CD14-positive monocyte (primary cell): ENCODE results near the gene HCRTR2. TPM values are rescaled to one million over a fixed set of nuclear protein-coding genes. Genes with fewer than 3 reads are reported as not detected.
"Not testable (repeated sequence)": the region's sequence is repeated elsewhere in the genome, so short reads cannot be mapped to it uniquely, and the experiment has no call there.

Source experiments
- DNase-seq, 3 donors: peaks; one replicate each; pipeline ENCODE4 v3.0.0-alpha.2; 2011 to 2022
- H2AFZ ChIP-seq: 2 replicates; pipeline ENCODE4 v1.6.0; 2012; ENCODE audit warnings: mild to moderate bottlenecking, low read depth, low read length, inconsistent platforms; ENCODE audit not compliant: insufficient read depth, poor library complexity, severe bottlenecking
- H3K27ac ChIP-seq, 2 donors: 1 replicate in 1 of 2; 2 replicates in 1 of 2; pipeline ENCODE4 v1.5.1; 2012 to 2013; ENCODE audit warnings: low read length in 2 of 2, control low read depth in 1 of 2, inconsistent platforms in 1 of 2, low read depth in 1 of 2, mild to moderate bottlenecking in 1 of 2
- H3K27me3 ChIP-seq, 2 donors: one replicate each; pipeline versions ENCODE4 v1.6.0 to v1.6.1; 2011 to 2013; ENCODE audit warnings: low read length in 2 of 2; ENCODE audit not compliant: control insufficient read depth in 2 of 2, insufficient read depth in 2 of 2
- H3K36me3 ChIP-seq, 2 donors: replicated peaks in 1 of 2; 1 replicate in 1 of 2; 2 replicates in 1 of 2; pipeline versions ENCODE4 v1.5.1 to v1.6.1; 2012 to 2013; ENCODE audit warnings: low read length in 2 of 2, control low read depth in 1 of 2, inconsistent platforms in 1 of 2, mild to moderate bottlenecking in 1 of 2; ENCODE audit not compliant: insufficient read depth in 2 of 2, control insufficient read depth in 1 of 2
- H3K4me1 ChIP-seq, 2 donors: 1 replicate in 1 of 2; 2 replicates in 1 of 2; pipeline versions ENCODE4 v1.5.1 to v1.6.1; 2012 to 2013; ENCODE audit warnings: low read length in 2 of 2, control low read depth in 1 of 2, inconsistent platforms in 1 of 2, mild to moderate bottlenecking in 1 of 2, moderate library complexity in 1 of 2; ENCODE audit not compliant: insufficient read depth in 2 of 2, control insufficient read depth in 1 of 2
- H3K4me2 ChIP-seq: replicated peaks from 2 replicates; pipeline ENCODE3; 2012; ENCODE audit warnings: low read length, moderate library complexity, mild to moderate bottlenecking; ENCODE audit not compliant: poor library complexity, severe bottlenecking; ENCODE audit errors: extremely low read depth
- H3K4me3 ChIP-seq, 3 experiments: fragments of 200-600 bp in 1 of 3; sonication (generic) in 1 of 3; replicated peaks in 1 of 3; 1 replicate in 2 of 3; 2 replicates in 1 of 3; pipeline ENCODE4 v1.5.1; 2011 to 2013; ENCODE audit warnings: low read length in 3 of 3, mild to moderate bottlenecking in 3 of 3, control low read depth in 2 of 3, low read depth in 2 of 3, inconsistent platforms in 1 of 3, moderate library complexity in 1 of 3
- H3K79me2 ChIP-seq: 2 replicates; pipeline ENCODE4 v1.6.0; 2012; ENCODE audit warnings: mild to moderate bottlenecking, control low read depth, inconsistent platforms, low read length, moderate library complexity; ENCODE audit not compliant: insufficient read depth
- H3K9ac ChIP-seq: 2 replicates; pipeline ENCODE4 v1.6.0; 2017; ENCODE audit warnings: low read length, mild to moderate bottlenecking; ENCODE audit not compliant: insufficient read depth, poor library complexity, severe bottlenecking
- H3K9me3 ChIP-seq, 2 donors: replicated peaks in 1 of 2; 1 replicate in 1 of 2; 2 replicates in 1 of 2; pipeline versions ENCODE4 v1.5.1 to v1.6.1; 2012 to 2013; ENCODE audit warnings: low read length in 2 of 2, control low read depth in 1 of 2; ENCODE audit not compliant: control insufficient read depth in 1 of 2, insufficient read depth in 1 of 2
- H4K20me1 ChIP-seq: 2 replicates; pipeline ENCODE4 v1.6.0; 2012; ENCODE audit warnings: mild to moderate bottlenecking, low read length, control low read depth, moderate library complexity; ENCODE audit not compliant: insufficient read depth
- H3K27ac Mint-ChIP-seq, 7 donors: one replicate each; pipeline ENCODE4 v1.8.0; 2020; ENCODE audit warnings: mild to moderate bottlenecking in 7 of 7, mixed read lengths in 7 of 7, moderate library complexity in 6 of 7, inconsistent platforms in 2 of 7
- H3K27me3 Mint-ChIP-seq, 3 donors: one replicate each; pipeline ENCODE4 v1.8.0; 2021 to 2022; ENCODE audit warnings: low read depth in 3 of 3, mild to moderate bottlenecking in 3 of 3, mixed read lengths in 3 of 3, moderate library complexity in 3 of 3, inconsistent platforms in 1 of 3
- H3K36me3 Mint-ChIP-seq, 2 donors: one replicate each; pipeline ENCODE4 v1.8.0; 2020; ENCODE audit warnings: mixed read lengths in 2 of 2, inconsistent platforms in 1 of 2, mild to moderate bottlenecking in 1 of 2
- H3K4me1 Mint-ChIP-seq: one replicate; pipeline ENCODE4 v1.8.0; 2020; ENCODE audit warnings: mild to moderate bottlenecking, mixed read lengths
- H3K4me3 Mint-ChIP-seq, 2 donors: one replicate each; pipeline ENCODE4 v1.8.0; 2020; ENCODE audit warnings: mild to moderate bottlenecking in 2 of 2, mixed read lengths in 2 of 2, moderate library complexity in 1 of 2
- H3K9me3 Mint-ChIP-seq, 7 donors: one replicate each; pipeline ENCODE4 v1.8.0; 2020 to 2022; ENCODE audit warnings: mixed read lengths in 7 of 7, mild to moderate bottlenecking in 6 of 7, moderate library complexity in 6 of 7, inconsistent platforms in 2 of 7
- CTCF ChIP-seq: fragments of 200-600 bp; IDR thresholded peaks from one replicate; pipeline ENCODE4 v1.8.0; 2022; ENCODE audit warnings: antibody characterized with exemption, mild to moderate bottlenecking
- WGBS: methylation state at CpG from one replicate; pipeline ENCODE4 v1.1.5; 2013; ENCODE audit warnings: missing lambda C conversion rate; ENCODE audit not compliant: insufficient coverage; 5-methylcytosine and 5-hydroxymethylcytosine counted together
- intact Hi-C, 2 donors: fragments of 100-400 bp; cut with micrococcal nuclease; formaldehyde crosslinking; loops; one replicate each; pipeline versions ENCODE4 v1.15.0 to v1.15.1; 2023
- polyA plus RNA-seq, 3 donors: library from polyadenylated mRNA; depleted of rRNA in 1 of 3; unstranded in 2 of 3; stranded (reverse) in 1 of 3; fragments of 300-500 nt in 2 of 3; fragments of >200 nt in 1 of 3; fragmentation: Illumina TruSeq in 2 of 3; gene quantifications; 1 replicate in 2 of 3; 2 replicates in 1 of 3; pipeline ENCODE4 v1.2.3, GENCODE V29; 2012 to 2021

HCRTR2 gene
- polyA plus RNA-seq, 3 donors, result not detected

GRCh38 chr6:55142610-55143009 lies 31.7 kb upstream of the HCRTR2 start:
- WGBS, result no CpG with 5 or more reads among the region's 2 CpGs
- H3K27ac Mint-ChIP-seq, result no peak overlapping the region
- H3K4me1 Mint-ChIP-seq, result no peaks in the 10 kb centered on the region
- Histone ChIP-seq H2AFZ (no peak overlapping the region), H3K4me3 (no peak overlapping the region), H3K27ac (no peak overlapping the region), H3K9ac (no peak overlapping the region), H3K27me3 (no peaks in the 10 kb centered on the region), H3K79me2 (no peaks in the 10 kb centered on the region), H4K20me1 (no peaks in the 10 kb centered on the region), H3K4me2 (no peak overlapping the region), H3K4me1 (no peaks in the 10 kb centered on the region), H3K9me3 (peaks cover 0 to 4% of the 10 kb centered on the region in 2 donors), H3K36me3 (no peaks in the 10 kb centered on the region)
- peaks cover 1 to 2% (median 2%) of the 10 kb centered on the region in 3 donors for H3K27me3 Mint-ChIP-seq
- H3K4me3 Mint-ChIP-seq, result no peak overlapping the region
- no peaks in the 10 kb centered on the region for H3K36me3 Mint-ChIP-seq
- DNase-seq, result no peak
- peaks cover 0 to 16% (median 6%) of the 10 kb centered on the region in 7 donors for H3K9me3 Mint-ChIP-seq
- intact Hi-C loops, result no loop called here
- TF ChIP-seq CTCF, result no peak

DNA sequence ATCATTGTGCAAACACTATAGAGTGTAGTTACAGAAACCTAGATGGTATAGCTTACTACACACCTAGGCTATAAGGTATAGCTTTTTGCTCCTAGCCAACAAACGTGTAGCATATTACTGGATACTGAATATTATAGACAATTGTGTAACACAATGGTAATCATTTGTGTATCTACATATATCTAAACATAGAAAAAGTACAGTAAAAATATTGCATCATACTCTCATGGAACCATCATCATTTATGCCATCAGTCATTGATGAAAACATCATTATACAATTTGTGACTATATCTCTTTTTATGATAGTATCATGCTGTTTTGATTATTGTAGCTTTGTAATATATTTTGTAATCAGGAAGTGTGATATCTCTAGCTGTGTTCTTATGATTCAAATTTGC lies 21.0 kb upstream of the HCRTR2 start:
- intact Hi-C loops, result no loop called here
- WGBS, result no CpG with 5 or more reads among the region's 1 CpG
- Histone ChIP-seq H3K79me2 (no peaks in the 10 kb centered on the region), H3K27me3 (no peaks in the 10 kb centered on the region), H3K4me1 (no peaks in the 10 kb centered on the region), H3K9ac (no peak overlapping the region), H3K27ac (no peak overlapping the region), H2AFZ (no peak overlapping the region), H3K4me3 (no peak overlapping the region), H4K20me1 (no peaks in the 10 kb centered on the region), H3K36me3 (no peaks in the 10 kb centered on the region), H3K4me2 (no peak overlapping the region), H3K9me3 (peaks cover 5 to 6% of the 10 kb centered on the region in 2 donors)
- H3K4me3 Mint-ChIP-seq, result no peak overlapping the region
- peaks cover 0 to 8% (median 3%) of the 10 kb centered on the region in 7 donors for H3K9me3 Mint-ChIP-seq
- H3K4me1 Mint-ChIP-seq, result no peaks in the 10 kb centered on the region
- no peak for TF ChIP-seq CTCF
- DNase-seq, result no peak
- H3K27ac Mint-ChIP-seq, result no peak overlapping the region
- H3K27me3 Mint-ChIP-seq, result no peaks in the 10 kb centered on the region
- H3K36me3 Mint-ChIP-seq, result no peaks in the 10 kb centered on the region

- H3K36me3 Mint-ChIP-seq, H3K4me3 Mint-ChIP-seq, H3K4me1 Mint-ChIP-seq, H3K4me3 ChIP-seq, H3K27ac Mint-ChIP-seq, DNase-seq, H3K9ac ChIP-seq, intact Hi-C loops, H3K79me2 ChIP-seq, H2AFZ ChIP-seq, H3K36me3 ChIP-seq, H3K27me3 ChIP-seq, H3K27ac ChIP-seq, H4K20me1 ChIP-seq, H3K4me1 ChIP-seq, H3K27me3 Mint-ChIP-seq, H3K4me2 ChIP-seq: not testable (repeated sequence)
- peaks cover 12 to 14% of the 10 kb centered on the region in 2 donors for H3K9me3 ChIP-seq
- 90% methylated on average over 7 of the region's 9 CpGs for WGBS
- H3K9me3 Mint-ChIP-seq, result peaks cover 2 to 25% (median 14%) of the 10 kb centered on the region in 7 donors
Observed at GRCh38 chr6:55158784-55159183, 15.5 kb upstream of the HCRTR2 start.
